K562 (cell line): ENCODE measurements around the gene MCM7. TPM values are rescaled to one million over a fixed set of nuclear protein-coding genes. Genes with fewer than 3 reads are reported as not detected.

Experiments used
- BDP1 ChIP-seq: IDR thresholded peaks from 3 replicates; pipeline ENCODE4 v1.6.1; 2011; ENCODE audit not compliant: insufficient read length, insufficient read depth
- CREM ChIP-seq: IDR thresholded peaks from 2 replicates; pipeline ENCODE4 v1.6.1; 2014; ENCODE audit warnings: antibody characterized with exemption, low read depth
- HLTF ChIP-seq: fragments of 450-650 bp; IDR thresholded peaks from 2 replicates; pipeline ENCODE4 v1.6.1; 2016
- HMG20B ChIP-seq: fragments of 250-450 bp; sonication (Bioruptor Pico); IDR thresholded peaks from 2 replicates; pipeline ENCODE4 v1.5.0; 2021; ENCODE audit warnings: mild to moderate bottlenecking
- MAFK ChIP-seq: IDR thresholded peaks from 2 replicates; pipeline ENCODE4 v1.6.1; 2011; ENCODE audit warnings: low read length, improper control_type of control experiment
- NKRF ChIP-seq: fragments of 450-650 bp; IDR thresholded peaks from 2 replicates; pipeline ENCODE4 v1.6.1; 2016; ENCODE audit warnings: borderline replicate concordance
- RBM22 ChIP-seq: fragments of 200-400 bp; formaldehyde crosslinking; IDR thresholded peaks from 2 replicates; pipeline ENCODE4 v1.6.1; 2018; ENCODE audit warnings: low read length, low read depth; ENCODE audit not compliant: poor library complexity, severe bottlenecking
- RNF2 ChIP-seq: sonication (generic); IDR thresholded peaks from 2 replicates; pipeline ENCODE4 v1.6.1; 2016
- SMARCA4 ChIP-seq: fragments of 450-650 bp; IDR thresholded peaks from 2 replicates; pipeline ENCODE4 v1.6.1; 2016
- THAP12 ChIP-seq: fragments of 250-450 bp; sonication (Bioruptor Pico); IDR thresholded peaks from 2 replicates; pipeline ENCODE4 v1.9.0; 2021; ENCODE audit warnings: mild to moderate bottlenecking, inconsistent platforms
- TRIM24 ChIP-seq, 2 experiments: fragments of 450-650 bp; IDR thresholded peaks; 2 replicates each; pipeline ENCODE4 v1.6.1; 2016
- ZBTB33 ChIP-seq: sonication (generic); formaldehyde crosslinking; IDR thresholded peaks from 2 replicates; pipeline ENCODE4 v1.8.1; 2023; ENCODE audit warnings: mild to moderate bottlenecking, missing genetic modification reagents
- ZNF280A ChIP-seq: fragments of 450-650 bp; IDR thresholded peaks from 2 replicates; pipeline ENCODE4 v1.6.1; 2018; ENCODE audit warnings: mild to moderate bottlenecking, low read depth; ENCODE audit not compliant: partially characterized antibody
- polyA plus RNA-seq, 8 experiments: library from polyadenylated mRNA; depleted of rRNA in 4 of 8; stranded (reverse) in 5 of 8; unstranded in 3 of 8; fragments of >200 nt; fragmentation: Nextera tagmentation in 2 of 8; fragmentation: Illumina TruSeq in 1 of 8; extraction: Ambion mirVana in 2 of 8; extraction: Trizol in 1 of 8; gene quantifications; 2 replicates each; pipeline versions ENCODE4 v1.2.1 to v1.2.3, GENCODE V29; 2011 to 2014; ENCODE audit warnings: inconsistent platforms in 1 of 8, missing spikeins in 1 of 8
- total RNA-seq, 7 experiments: library from RNA; depleted of rRNA in 6 of 7; stranded (reverse); fragments of >200 nt in 6 of 7; fragmentation: Illumina TruSeq in 2 of 7; extraction: Trizol in 2 of 7; gene quantifications; 2 replicates each; pipeline versions ENCODE4 v1.2.1 to v1.2.3, GENCODE V29; 2011 to 2021; ENCODE audit warnings: low replicate concordance in 1 of 7
- TF ChIP-seq, protein P1 (sequence below): fragments of 450-650 bp; IDR thresholded peaks from 2 replicates; pipeline ENCODE4 v1.7.1; 2018; ENCODE audit warnings: mild to moderate bottlenecking, low read depth; ENCODE audit not compliant: partially characterized antibody
- TF ChIP-seq, protein P2 (sequence below), 3 experiments: fragments of 200-800 bp in 1 of 3; sonication (Bioruptor generic) in 1 of 3; sonication (generic) in 1 of 3; formaldehyde crosslinking in 1 of 3; IDR thresholded peaks; 2 replicates each; pipeline versions ENCODE4 v1.6.1 to v1.8.0; 2016 to 2022; ENCODE audit warnings: mild to moderate bottlenecking in 2 of 3, missing compliant biosample characterization in 2 of 3, missing genetic modification characterization in 2 of 3, missing genetic modification reagents in 1 of 3

MCM7 gene
- total and polyA plus RNA-seq, 9 of the 15 experiments (the other 6 are each of a cell fraction or from before 2014, with no cell fraction given) = 329 to 856 (median 437) TPM

- TF ChIP-seq, protein P1, sequence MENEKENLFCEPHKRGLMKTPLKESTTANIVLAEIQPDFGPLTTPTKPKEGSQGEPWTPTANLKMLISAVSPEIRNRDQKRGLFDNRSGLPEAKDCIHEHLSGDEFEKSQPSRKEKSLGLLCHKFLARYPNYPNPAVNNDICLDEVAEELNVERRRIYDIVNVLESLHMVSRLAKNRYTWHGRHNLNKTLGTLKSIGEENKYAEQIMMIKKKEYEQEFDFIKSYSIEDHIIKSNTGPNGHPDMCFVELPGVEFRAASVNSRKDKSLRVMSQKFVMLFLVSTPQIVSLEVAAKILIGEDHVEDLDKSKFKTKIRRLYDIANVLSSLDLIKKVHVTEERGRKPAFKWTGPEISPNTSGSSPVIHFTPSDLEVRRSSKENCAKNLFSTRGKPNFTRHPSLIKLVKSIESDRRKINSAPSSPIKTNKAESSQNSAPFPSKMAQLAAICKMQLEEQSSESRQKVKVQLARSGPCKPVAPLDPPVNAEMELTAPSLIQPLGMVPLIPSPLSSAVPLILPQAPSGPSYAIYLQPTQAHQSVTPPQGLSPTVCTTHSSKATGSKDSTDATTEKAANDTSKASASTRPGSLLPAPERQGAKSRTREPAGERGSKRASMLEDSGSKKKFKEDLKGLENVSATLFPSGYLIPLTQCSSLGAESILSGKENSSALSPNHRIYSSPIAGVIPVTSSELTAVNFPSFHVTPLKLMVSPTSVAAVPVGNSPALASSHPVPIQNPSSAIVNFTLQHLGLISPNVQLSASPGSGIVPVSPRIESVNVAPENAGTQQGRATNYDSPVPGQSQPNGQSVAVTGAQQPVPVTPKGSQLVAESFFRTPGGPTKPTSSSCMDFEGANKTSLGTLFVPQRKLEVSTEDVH = peak; percentile 91
- TF ChIP-seq CREM = peak; percentile 96
- TF ChIP-seq, protein P2, sequence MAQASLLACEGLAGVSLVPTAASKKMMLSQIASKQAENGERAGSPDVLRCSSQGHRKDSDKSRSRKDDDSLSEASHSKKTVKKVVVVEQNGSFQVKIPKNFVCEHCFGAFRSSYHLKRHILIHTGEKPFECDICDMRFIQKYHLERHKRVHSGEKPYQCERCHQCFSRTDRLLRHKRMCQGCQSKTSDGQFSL (CRISPR knock-in tag; IDR thresholded peaks at IDR 0.05) = peak; percentile 74; the same call in 1 of the 2 replicates
- TF ChIP-seq, protein P2 (tag; IDR thresholded peaks at IDR 0.05) = peak in 1 of 2 experiments; percentile 63; a peak in 1 of 4 replicates
- TF ChIP-seq ZNF280A = no peak
- TF ChIP-seq RBM22 = peak; percentile 93
- peak; percentile 96 for TF ChIP-seq RNF2
- TF ChIP-seq HLTF = peak; percentile 65; the same call in 1 of the 2 replicates
- no peak for TF ChIP-seq BDP1
- TF ChIP-seq ZBTB33 (CRISPR knock-in tag) = peak; percentile 83
- no peak for TF ChIP-seq HMG20B (CRISPR knock-in tag)
- TF ChIP-seq TRIM24 (IDR thresholded peaks at IDR 0.05) = peak in 1 of 2 experiments; percentile 68; a peak in 1 of 4 replicates
- TF ChIP-seq THAP12 (CRISPR knock-in tag) = peak; percentile 100
- TF ChIP-seq NKRF = peak; percentile 90
- 0 out of 2 replicates have a peak, but pooled peaks have one; percentile 7 for TF ChIP-seq SMARCA4
- peak; percentile 99 for TF ChIP-seq MAFK
These were observed 19.6 kb downstream of the MCM7 start, which contains the start of gene ZNF3 (continued) for GRCh38 chr7:100081535-100082102.
